Activated CD4-positive, CD25-positive, alpha-beta regulatory T cell treated with anti-CD3 and anti-CD28 coated beads, Interleukin-2, amount 50 U/mL, for 16 hours (primary cell): Measurements from ENCODE around the gene DAPK3.
"Not testable (repeated sequence)": the region's sequence is repeated elsewhere in the genome, so short reads cannot be mapped to it uniquely, and the experiment has no call there.

Experiments used
- DNase-seq: peaks from one replicate; pipeline ENCODE4 v3.0.0-alpha.2; 2020; ENCODE audit warnings: low read depth, low spot score

Gene DAPK3

DNA sequence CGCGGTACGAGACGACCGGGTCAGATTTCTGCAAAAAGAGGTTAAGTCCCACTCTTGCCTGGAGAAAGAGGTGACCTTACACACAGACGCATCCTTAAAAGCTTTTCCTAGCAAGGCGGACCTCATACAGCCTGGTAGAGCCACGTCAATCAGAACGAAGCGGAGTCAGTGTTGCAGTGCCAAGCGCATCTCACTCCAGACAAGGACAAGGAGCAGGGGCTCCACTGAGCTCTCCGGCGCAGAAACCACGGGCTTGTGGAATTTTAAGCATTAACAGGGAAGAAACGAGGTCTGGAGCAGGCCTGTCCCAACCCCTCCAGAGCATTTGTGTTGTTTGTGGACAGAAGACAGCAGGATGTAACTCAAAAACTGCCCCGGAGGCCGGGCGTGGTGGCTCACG is 7.2 kb upstream of the DAPK3 start:
- no peak for DNase-seq

GRCh38 chr19:3977242-3978143 is 6.6 kb upstream of the DAPK3 start:
- DNase-seq = no peak

GRCh38 chr19:3976495-3977241 is 5.8 kb upstream of the DAPK3 start:
- no peak for DNase-seq

DNA sequence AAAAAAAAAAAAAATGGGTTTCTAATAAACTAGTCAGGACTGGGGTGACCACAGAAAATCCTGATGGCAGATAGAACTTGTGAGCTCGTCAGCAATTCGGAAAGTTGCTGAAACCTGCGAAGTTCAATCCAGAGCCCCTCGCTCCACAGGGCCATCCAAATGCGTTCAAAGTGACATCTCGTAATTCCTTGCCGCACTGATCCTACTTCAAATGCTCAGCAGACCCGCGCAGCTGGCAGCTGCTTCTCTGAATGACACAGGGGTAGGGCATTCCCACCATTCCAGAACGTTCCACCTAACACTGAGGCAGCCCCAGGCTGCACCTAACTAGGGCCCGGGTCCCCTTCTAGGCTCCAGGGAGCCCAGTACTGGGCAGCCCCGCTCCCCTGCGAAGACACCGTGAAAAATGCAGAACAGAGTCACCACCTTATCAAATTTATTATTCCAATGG is 4.8 kb upstream of the DAPK3 start:
- DNase-seq = no peak

GRCh38 chr19:3975144-3975543 is 4.2 kb upstream of the DAPK3 start:
- no peak for DNase-seq

- DNase-seq = no peak
Observed at GRCh38 chr19:3970313-3970807, 539 bp downstream of the DAPK3 start.

DNA sequence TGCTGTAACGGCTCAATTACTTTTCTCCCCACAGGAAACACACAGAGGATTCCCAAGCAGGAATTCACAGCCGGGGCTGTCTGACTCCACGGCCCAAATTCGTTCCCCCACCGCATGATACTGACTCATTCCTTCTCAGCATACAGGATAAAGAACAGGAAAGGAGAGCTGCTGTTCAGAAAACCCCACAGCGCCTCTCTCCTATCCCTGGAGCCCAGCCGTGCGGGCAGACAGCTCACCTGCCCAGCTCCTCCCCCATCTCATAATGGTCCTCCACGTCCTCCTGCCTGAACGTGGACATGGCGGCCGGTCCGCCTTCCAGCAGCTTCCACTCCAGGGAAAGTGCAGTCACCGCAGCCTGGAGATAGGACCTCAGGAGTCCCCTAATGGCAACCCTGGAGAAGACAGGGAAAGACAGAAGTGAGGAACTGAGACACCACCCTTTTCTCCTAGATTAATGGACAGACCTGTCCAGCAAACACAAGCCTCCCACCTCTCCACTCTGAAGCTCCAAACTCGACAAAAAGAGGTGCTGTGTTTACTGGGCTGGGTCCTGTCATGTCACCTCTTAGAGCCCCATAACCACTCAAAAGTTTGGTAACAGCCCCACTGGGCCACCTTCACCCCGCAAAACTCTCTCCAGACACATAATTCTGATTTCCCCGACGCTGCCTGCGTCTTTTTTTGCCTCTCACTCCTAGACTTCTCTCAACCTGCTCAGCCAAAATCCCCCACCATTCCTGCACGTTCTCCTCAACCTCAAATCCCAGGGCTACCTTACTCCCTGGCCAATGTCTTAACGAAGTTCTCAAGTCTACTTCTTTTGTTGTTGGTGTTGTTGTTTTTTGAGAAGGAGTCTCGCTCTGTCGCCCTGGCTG is 1.2 kb downstream of the DAPK3 start:
- no peak for DNase-seq

- DNase-seq = no peak
Observed at GRCh38 chr19:3968556-3969434, 2.1 kb downstream of the DAPK3 start.

DNA sequence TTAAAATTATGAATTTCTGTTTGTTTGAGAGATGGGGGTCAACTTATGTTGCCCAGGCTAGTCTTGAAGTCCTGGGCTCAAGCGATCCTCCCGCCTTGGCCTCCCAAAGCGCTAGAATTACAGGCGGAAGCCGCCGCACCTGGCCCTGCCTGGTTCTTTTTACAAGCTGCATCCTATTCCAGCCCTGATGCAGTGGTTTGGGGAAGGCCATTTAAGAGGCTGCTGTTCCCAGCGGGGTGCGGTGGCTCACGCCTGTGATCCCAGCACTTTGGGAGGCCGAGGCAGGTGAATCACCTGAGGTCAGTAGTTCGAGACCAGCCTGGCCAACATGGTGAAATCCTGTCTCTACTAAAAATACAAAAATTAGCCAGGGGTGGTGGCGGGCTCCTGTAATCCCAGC is 2.9 kb downstream of the DAPK3 start:
- DNase-seq = not testable (repeated sequence)

DNA sequence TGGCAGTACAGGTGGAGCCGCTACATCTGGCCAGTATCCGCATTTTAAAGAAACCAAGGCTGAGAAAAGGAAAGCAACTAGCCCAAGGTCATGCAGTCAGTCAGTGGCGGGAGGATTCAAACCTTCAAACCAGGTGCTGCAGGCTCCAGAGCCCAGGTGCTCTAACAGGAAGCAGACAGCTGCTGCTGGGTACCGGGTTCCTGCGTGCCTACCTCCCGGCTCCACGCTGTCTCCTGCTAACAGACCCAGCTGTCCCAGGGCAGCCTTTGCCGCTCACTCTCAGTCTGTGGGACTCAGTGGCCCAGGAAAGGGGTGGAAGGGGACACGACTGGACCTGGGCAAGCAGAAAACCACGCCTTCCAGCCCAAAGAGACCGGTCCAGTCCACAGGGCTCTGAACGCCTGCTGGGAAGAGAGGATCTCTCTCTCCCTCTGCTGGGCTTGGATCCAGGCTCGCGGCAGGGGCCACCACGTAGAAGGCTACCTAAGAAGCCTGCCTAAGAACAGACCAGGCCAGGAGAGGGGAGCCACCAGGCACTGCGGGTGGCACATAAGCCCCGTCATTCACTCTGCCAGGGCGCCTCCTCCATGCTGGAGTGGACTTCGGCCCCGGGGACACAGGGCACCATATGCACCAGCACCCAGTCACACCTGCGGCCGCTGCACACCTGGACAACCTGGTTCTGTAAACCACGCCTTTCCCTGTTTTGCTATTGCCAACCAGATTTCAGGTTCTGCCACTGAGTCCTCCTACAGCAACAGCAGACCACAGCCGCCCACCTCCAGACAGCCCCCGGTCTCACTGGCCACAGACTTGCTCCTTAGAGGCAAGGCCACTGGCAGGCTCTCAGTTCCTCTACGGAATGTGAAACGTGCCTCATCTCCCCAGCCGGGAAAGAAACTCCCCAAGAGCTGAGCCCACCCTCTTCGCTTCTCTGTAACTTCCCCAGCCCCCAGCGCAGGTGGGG is 4.6 kb downstream of the DAPK3 start:
- no peak for DNase-seq

DNA sequence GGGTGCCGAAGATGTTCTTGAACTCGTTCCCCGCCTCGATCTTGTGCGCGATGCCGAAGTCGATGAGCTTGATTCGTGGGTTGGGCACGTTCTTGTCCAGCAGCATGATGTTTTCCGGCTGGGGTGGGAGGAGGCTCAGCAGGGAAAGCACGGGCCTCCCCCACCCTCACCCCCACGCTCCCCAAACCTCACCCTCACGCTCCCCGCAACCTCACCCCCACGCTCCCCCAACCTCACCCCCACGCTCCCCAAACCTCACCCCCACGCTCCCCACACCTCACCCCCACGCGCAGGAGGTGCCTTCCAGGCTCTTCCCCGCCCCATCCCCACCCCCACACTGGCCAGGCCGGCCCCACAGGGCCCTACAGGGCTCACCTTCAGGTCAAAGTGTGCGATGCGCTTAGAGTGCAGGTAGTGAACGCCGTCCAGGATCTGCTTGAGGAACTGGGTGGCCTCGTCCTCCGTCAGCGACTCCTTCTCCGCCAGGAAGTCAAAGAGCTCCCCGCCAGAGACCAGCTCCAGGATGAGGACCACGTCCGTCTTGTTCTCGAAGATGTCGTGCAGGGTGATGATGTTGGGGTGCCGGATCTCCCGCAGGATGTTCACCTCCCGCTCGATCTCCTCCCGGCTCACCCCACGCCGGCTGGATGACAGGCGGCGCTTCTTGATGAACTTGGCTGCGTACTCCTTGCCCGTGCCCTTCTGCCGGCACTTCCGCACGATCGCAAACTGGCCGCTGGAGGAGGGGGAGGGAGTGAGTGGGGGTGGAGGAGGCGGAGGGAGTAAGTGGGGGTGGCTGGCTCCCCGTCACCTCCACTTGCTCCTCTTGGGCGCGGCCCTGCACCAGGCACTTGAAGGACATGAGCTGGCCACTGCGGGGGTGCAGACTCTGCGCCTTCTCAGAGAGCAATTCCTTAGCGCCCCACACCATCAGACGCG is 6.4 kb downstream of the DAPK3 start:
- no peak for DNase-seq

- no peak for DNase-seq
Observed at GRCh38 chr19:3963458-3964255, 7.2 kb downstream of the DAPK3 start.

DNA sequence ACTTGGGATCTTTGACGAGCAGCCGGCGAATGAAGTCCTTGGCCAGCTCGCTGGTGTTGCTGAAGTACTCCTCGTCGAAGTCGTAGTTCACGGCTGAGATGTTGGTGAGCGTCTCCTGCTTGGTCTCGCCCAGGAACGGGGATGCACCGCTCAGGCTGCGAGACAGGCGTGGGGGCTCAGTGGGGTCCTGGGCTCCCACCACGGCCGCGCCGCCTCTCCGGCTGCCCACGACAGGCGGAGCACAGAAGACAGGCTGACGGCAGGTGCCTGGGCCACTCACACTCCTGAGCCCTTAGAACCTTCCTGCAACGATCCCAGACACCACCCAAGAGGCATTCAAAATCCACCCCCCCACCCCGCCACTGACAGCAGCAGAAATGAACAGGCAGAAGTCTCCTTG is 9.9 kb downstream of the DAPK3 start:
- no peak for DNase-seq

DNA sequence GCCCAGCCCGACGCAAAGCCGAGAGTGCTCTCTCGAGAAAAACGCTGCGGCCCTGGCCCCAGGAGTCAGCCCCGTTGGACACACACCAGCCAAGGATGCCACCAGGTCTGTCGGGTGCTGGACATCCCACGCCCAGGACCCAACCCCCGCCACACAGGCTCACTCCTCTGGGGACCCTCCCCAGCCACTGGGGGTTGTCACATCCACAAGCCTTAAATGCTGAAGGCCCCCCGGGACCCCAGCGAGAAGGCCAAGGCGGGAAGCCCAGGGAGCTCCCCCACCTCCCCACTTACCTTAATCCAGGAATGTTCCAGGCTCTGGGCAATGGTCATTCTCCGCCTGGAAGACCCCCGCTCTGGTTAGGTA is 11.2 kb downstream of the DAPK3 start:
- DNase-seq = no peak

DNA sequence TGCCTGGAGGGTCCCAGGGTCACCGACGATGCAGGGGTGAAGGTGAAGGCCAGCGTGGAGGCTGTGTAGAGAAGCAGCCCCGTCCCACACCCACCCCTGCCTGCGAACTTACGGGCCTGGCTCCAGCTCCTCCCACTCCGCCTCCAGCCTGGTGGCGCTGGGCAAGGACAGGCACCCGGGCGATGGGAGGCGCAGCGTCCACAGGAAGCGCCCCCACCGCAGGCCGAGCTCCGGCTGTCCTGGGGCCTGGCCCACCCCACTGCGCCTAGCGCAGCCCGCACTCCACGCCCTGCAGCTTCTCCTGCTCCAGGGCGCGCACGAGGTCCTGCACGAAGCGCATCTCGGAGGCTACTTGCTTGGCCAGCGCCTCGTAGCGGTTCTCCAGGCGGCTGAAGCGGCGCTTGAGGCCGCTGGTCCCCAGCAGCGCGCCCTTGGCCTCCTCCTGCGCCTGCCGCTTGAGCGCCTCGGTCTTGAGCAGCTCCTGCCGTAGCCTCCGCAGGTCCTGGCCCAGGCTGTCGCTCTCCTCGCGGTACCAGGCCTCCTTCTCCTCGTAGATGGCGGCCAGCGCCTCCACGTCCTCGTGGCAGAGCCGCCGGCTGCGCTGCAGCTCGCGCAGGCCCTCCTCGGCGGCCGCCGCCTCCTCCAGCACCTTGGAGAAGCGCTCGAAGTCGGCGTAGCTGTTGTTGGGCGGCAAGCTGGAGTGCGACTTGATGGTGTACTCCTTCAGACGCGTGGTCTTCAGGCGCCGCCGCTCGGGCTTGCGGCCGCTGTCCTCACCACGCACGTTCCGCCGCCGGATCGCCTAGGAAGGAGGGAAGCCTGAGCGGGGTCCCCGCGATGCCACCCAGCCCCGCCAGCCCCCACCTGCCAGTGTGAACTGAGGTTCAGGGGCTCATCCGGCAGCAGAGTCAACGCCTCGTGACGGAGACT is 11.8 kb downstream of the DAPK3 start:
- DNase-seq = no peak

DNA sequence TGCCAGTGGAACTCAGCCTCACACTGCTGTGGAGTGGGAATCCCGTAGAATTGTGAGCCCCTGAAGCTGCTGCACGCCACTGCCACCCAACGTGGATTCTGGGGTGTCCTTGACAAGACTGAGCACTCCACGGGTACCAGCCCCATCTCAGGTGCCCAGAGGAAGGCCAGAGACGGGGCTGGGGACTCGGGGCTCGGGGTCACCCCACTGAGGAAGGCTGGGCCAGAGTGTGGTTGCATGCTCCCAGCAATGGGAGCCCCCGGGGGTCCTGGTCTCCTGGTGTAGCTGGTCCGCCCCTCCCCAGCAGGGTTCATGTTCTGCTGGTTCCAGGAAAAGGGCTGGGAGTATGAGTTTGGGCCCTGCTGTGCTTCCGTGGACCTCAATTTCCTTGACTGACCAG is 15.2 kb downstream of the DAPK3 start:
- no peak for DNase-seq
